ENCODE results near the gene ATP6AP2. TPM values are rescaled to one million over a fixed set of nuclear protein-coding genes. Genes with fewer than 3 reads are reported as not detected.
A peak's percentile ranks its signal among the peaks of the same experiment; 100 is the strongest.

The ATP6AP2 gene
- total and polyA plus RNA-seq, 9 of the 15 experiments (the other 6 are each of a cell fraction or from before 2014, with no cell fraction given), result 23.3 to 131 (median 41.9) TPM

GRCh38 chrX:40571600-40571999 lies 9.2 kb upstream of the ATP6AP2 start (continued):
- TF ChIP-seq TEAD1 (CRISPR knock-in tag; IDR thresholded peaks at IDR 0.05), result peak in 1 of 2 experiments; percentile 97; a peak in 2 of 4 replicates
- peak; percentile 72 for TF ChIP-seq GMEB1 (CRISPR knock-in tag; IDR thresholded peaks at IDR 0.05)
- no peak for TF ChIP-seq KDM5B (IDR thresholded peaks at IDR 0.05; ENCODE audit: insufficient replicate concordance, low read depth, low read length)
- no peak for TF ChIP-seq MTA3 (IDR thresholded peaks at IDR 0.05; ENCODE audit: borderline replicate concordance)
- no peak for TF ChIP-seq JUNB (CRISPR knock-in tag; conservative IDR thresholded peaks at IDR 0.05)
- TF ChIP-seq ZKSCAN3 (CRISPR knock-in tag; IDR thresholded peaks at IDR 0.05), result no peak
- no peak for TF ChIP-seq POLR2AphosphoS5 (IDR thresholded peaks at IDR 0.05; ENCODE audit: control insufficient read depth, insufficient read depth, low read depth, low read length)
- no peak for TF ChIP-seq NCOA4 (IDR thresholded peaks at IDR 0.05; ENCODE audit: partially characterized antibody)
- TF ChIP-seq SIN3A (IDR thresholded peaks at IDR 0.05; ENCODE audit: borderline replicate concordance in 2 of 2, control insufficient read depth in 1 of 2, low read depth in 2 of 2, low read length in 2 of 2), result no peak
- no peak for TF ChIP-seq MAFF (IDR thresholded peaks at IDR 0.05; ENCODE audit: low read length)
- TF ChIP-seq MXI1 (IDR thresholded peaks at IDR 0.05; ENCODE audit: low read depth, low read length), result no peak
- no peak for TF ChIP-seq SRSF1 (IDR thresholded peaks at IDR 0.05; ENCODE audit: low read depth, low read length)
- no peak for TF ChIP-seq SREBF1 (IDR thresholded peaks at IDR 0.05; ENCODE audit: borderline replicate concordance, low read depth, low read length)
- no peak for TF ChIP-seq TARDBP (IDR thresholded peaks at IDR 0.05)
- TF ChIP-seq COPS2 (conservative IDR thresholded peaks at IDR 0.05), result no peak
- TF ChIP-seq ZNF197 (CRISPR knock-in tag; IDR thresholded peaks at IDR 0.05; ENCODE audit: low read depth), result peak; percentile 98
- TF ChIP-seq ID3 (CRISPR knock-in tag; IDR thresholded peaks at IDR 0.05), result peak; percentile 83; the same call in 1 of the 2 replicates
- TF ChIP-seq ID3 (tag; IDR thresholded peaks at IDR 0.05), result peak; percentile 99
- no peak for TF ChIP-seq FOXP4 (CRISPR knock-in tag; IDR thresholded peaks at IDR 0.05; ENCODE audit: borderline replicate concordance)
- TF ChIP-seq MAX (CRISPR knock-in tag; IDR thresholded peaks at IDR 0.05), result no peak
- no peak for TF ChIP-seq ARID1B (IDR thresholded peaks at IDR 0.05)
- no peak for TF ChIP-seq RFX1 (IDR thresholded peaks at IDR 0.05)
- no peak for TF ChIP-seq XRCC3 (IDR thresholded peaks at IDR 0.05)
- TF ChIP-seq NFE2L1 (tag; IDR thresholded peaks at IDR 0.05; ENCODE audit: borderline replicate concordance, low read depth), result peak; percentile 81
- no peak for TF ChIP-seq TAF1 (IDR thresholded peaks at IDR 0.05; ENCODE audit: control insufficient read depth, extremely low read depth, insufficient read depth, low read length, severe bottlenecking)
- TF ChIP-seq DDX20 (tag; IDR thresholded peaks at IDR 0.05; ENCODE audit: low read depth), result peak; percentile 96
- peak; percentile 84; the same call in 1 of the 2 replicates for TF ChIP-seq OTX1 (CRISPR knock-in tag; IDR thresholded peaks at IDR 0.05)
